GM23338 (cell line): ENCODE measurements around the gene MARK2. TPM values are rescaled to one million over a fixed set of nuclear protein-coding genes. Genes with fewer than 3 reads are reported as not detected.

Source experiments
- ATAC-seq: fragments of 200-7000 bp; cut with Tn5 transposase; 3 replicates; pipeline ENCODE4 v1.9.1; 2020
- DNase-seq: peaks from one replicate; pipeline ENCODE4 v3.0.0-alpha.2; 2015; ENCODE audit warnings: low spot score
- H2AFZ ChIP-seq: fragments of 200-600 bp; sonication (generic); 2 replicates; pipeline ENCODE4 v1.8.0; 2016; ENCODE audit warnings: antibody characterized with exemption, mild to moderate bottlenecking, moderate library complexity
- H3F3A ChIP-seq: fragments of 200-600 bp; sonication (generic); replicated peaks from 2 replicates; pipeline ENCODE4 v1.8.0; 2017; ENCODE audit warnings: antibody characterized with exemption, mixed run types, low read depth
- H3K27ac ChIP-seq: fragments of 200-600 bp; sonication (generic); 2 replicates; pipeline ENCODE4 v1.6.1; 2016; ENCODE audit warnings: low read depth
- H3K27me3 ChIP-seq: fragments of 200-600 bp; sonication (generic); 2 replicates; pipeline ENCODE4 v1.8.0; 2016; ENCODE audit warnings: mild to moderate bottlenecking, mixed run types, moderate library complexity; ENCODE audit not compliant: insufficient read depth
- H3K36me3 ChIP-seq: fragments of 200-600 bp; sonication (generic); 2 replicates; pipeline ENCODE4 v1.8.0; 2016; ENCODE audit warnings: mild to moderate bottlenecking; ENCODE audit not compliant: insufficient read depth
- H3K4me1 ChIP-seq: fragments of 200-600 bp; sonication (generic); 2 replicates; pipeline ENCODE4 v1.8.0; 2016; ENCODE audit warnings: mild to moderate bottlenecking, moderate library complexity; ENCODE audit not compliant: insufficient read depth
- H3K4me2 ChIP-seq: fragments of 200-600 bp; sonication (generic); 2 replicates; pipeline ENCODE4 v1.7.1; 2017; ENCODE audit warnings: mixed run types
- H3K4me3 ChIP-seq: fragments of 200-600 bp; sonication (generic); 2 replicates; pipeline ENCODE4 v1.6.1; 2016; ENCODE audit warnings: mixed run types
- H3K79me2 ChIP-seq: fragments of 200-600 bp; sonication (generic); replicated peaks from 2 replicates; pipeline ENCODE4 v1.8.0; 2017; ENCODE audit warnings: mild to moderate bottlenecking; ENCODE audit not compliant: insufficient read depth
- H3K9me2 ChIP-seq: fragments of 200-600 bp; sonication (generic); 2 replicates; pipeline ENCODE4 v1.8.0; 2017; ENCODE audit not compliant: insufficient read depth
- H4K20me1 ChIP-seq: fragments of 200-600 bp; sonication (generic); replicated peaks from 2 replicates; pipeline ENCODE4 v1.8.0; 2017; ENCODE audit warnings: mild to moderate bottlenecking; ENCODE audit not compliant: insufficient read depth
- H3K27ac Mint-ChIP-seq: 2 replicates; pipeline ENCODE4 v1.8.0; 2020; ENCODE audit warnings: inconsistent platforms, mild to moderate bottlenecking, moderate library complexity, mixed read lengths
- H3K27me3 Mint-ChIP-seq: 3 replicates; pipeline ENCODE4 v1.8.0; 2022; ENCODE audit warnings: low read depth, mild to moderate bottlenecking, moderate library complexity, mixed read lengths, inconsistent platforms; ENCODE audit not compliant: insufficient read depth, poor library complexity
- H3K36me3 Mint-ChIP-seq: 3 replicates; pipeline ENCODE4 v1.8.0; 2021; ENCODE audit warnings: low read depth, mild to moderate bottlenecking, inconsistent platforms, moderate library complexity, mixed read lengths
- H3K4me1 Mint-ChIP-seq: 3 replicates; pipeline ENCODE4 v1.8.0; 2020; ENCODE audit warnings: mild to moderate bottlenecking, inconsistent platforms, mixed read lengths
- H3K4me3 Mint-ChIP-seq: 3 replicates; pipeline ENCODE4 v1.8.0; 2021; ENCODE audit warnings: moderate library complexity, mild to moderate bottlenecking, inconsistent platforms, mixed read lengths
- H3K9me3 Mint-ChIP-seq: 3 replicates; pipeline ENCODE4 v1.8.0; 2020; ENCODE audit warnings: moderate library complexity, mild to moderate bottlenecking, inconsistent platforms, mixed read lengths
- CREB1 ChIP-seq: fragments of 250-450 bp; sonication (Bioruptor Pico); IDR thresholded peaks from 2 replicates; pipeline ENCODE4 v1.5.0; 2020; ENCODE audit warnings: low read depth, mild to moderate bottlenecking, moderate library complexity
- EZH2phosphoT487 ChIP-seq: fragments of 200-600 bp; sonication (generic); IDR thresholded peaks from one replicate; pipeline ENCODE4 v1.8.1; 2018; ENCODE audit warnings: antibody characterized with exemption; ENCODE audit not compliant: unreplicated experiment
- STAT1 ChIP-seq: IDR thresholded peaks from one replicate; pipeline ENCODE4 v1.6.1; 2016; ENCODE audit warnings: antibody characterized with exemption; ENCODE audit not compliant: unreplicated experiment
- ZNF114 ChIP-seq: fragments of 250-450 bp; sonication (Bioruptor Pico); IDR thresholded peaks from 2 replicates; pipeline ENCODE4 v1.5.0; 2020; ENCODE audit warnings: mild to moderate bottlenecking, moderate library complexity
- polyA plus RNA-seq: library from polyadenylated mRNA; unstranded; fragments of >200 nt; fragmentation: Nextera tagmentation; extraction: Ambion mirVana; gene quantifications from 2 replicates; pipeline ENCODE4 v1.2.1, GENCODE V29; 2016
- total RNA-seq: library from RNA; depleted of rRNA; stranded (reverse); fragments of >200 nt; shearing (Covaris generic); gene quantifications from 2 replicates; pipeline ENCODE4 v1.2.3, GENCODE V29; 2014
- TF ChIP-seq, protein P1 (sequence below): IDR thresholded peaks from 2 replicates; pipeline ENCODE4 v1.6.1; 2016; ENCODE audit warnings: antibody characterized with exemption
- TF ChIP-seq, protein P2 (sequence below): IDR thresholded peaks from one replicate; pipeline ENCODE4 v1.6.1; 2018; ENCODE audit warnings: antibody characterized with exemption; ENCODE audit not compliant: unreplicated experiment

The MARK2 gene
- total and polyA plus RNA-seq, 2 experiments from 2014 or later = 18.7 to 42.6 TPM

DNA sequence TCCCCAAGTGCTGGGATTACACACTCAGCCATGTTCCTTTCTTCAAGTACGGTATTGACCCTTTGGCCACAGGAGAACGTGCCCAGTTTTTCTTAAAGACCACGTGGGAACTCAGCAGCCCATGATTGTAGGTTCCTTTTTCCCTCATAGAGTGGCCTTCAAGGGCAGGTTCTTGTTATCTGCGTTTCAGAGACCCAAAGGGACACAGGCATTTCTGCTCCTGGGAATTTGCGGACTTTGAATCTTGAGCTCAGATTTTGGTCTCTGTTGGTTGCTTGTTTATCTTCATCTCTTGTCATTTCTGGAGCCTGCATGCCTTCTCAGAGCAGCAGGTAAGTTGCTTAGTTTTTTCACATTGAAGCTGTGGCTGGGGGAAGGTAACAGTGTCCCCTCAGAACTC lies 12.0 kb downstream of the MARK2 start:
- no peaks in the 10 kb centered on the region for H3K27me3 ChIP-seq
- H3K4me3 ChIP-seq = no peak overlapping the region
- H3K27me3 Mint-ChIP-seq = peaks cover 5% of the 10 kb centered on the region
- H3K9me3 Mint-ChIP-seq = peaks cover 4% of the 10 kb centered on the region; the same call in 1 of the 3 replicates
- peaks cover 4% of the 10 kb centered on the region; the same call in 1 of the 2 replicates for H3F3A ChIP-seq
- H3K4me1 Mint-ChIP-seq = peaks cover 32% of the 10 kb centered on the region
- TF ChIP-seq CREB1 (CRISPR knock-in tag) (no peak), STAT1 (no peak)
- TF ChIP-seq, protein P1, sequence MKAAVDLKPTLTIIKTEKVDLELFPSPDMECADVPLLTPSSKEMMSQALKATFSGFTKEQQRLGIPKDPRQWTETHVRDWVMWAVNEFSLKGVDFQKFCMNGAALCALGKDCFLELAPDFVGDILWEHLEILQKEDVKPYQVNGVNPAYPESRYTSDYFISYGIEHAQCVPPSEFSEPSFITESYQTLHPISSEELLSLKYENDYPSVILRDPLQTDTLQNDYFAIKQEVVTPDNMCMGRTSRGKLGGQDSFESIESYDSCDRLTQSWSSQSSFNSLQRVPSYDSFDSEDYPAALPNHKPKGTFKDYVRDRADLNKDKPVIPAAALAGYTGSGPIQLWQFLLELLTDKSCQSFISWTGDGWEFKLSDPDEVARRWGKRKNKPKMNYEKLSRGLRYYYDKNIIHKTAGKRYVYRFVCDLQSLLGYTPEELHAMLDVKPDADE = no peak
- TF ChIP-seq, protein P2, sequence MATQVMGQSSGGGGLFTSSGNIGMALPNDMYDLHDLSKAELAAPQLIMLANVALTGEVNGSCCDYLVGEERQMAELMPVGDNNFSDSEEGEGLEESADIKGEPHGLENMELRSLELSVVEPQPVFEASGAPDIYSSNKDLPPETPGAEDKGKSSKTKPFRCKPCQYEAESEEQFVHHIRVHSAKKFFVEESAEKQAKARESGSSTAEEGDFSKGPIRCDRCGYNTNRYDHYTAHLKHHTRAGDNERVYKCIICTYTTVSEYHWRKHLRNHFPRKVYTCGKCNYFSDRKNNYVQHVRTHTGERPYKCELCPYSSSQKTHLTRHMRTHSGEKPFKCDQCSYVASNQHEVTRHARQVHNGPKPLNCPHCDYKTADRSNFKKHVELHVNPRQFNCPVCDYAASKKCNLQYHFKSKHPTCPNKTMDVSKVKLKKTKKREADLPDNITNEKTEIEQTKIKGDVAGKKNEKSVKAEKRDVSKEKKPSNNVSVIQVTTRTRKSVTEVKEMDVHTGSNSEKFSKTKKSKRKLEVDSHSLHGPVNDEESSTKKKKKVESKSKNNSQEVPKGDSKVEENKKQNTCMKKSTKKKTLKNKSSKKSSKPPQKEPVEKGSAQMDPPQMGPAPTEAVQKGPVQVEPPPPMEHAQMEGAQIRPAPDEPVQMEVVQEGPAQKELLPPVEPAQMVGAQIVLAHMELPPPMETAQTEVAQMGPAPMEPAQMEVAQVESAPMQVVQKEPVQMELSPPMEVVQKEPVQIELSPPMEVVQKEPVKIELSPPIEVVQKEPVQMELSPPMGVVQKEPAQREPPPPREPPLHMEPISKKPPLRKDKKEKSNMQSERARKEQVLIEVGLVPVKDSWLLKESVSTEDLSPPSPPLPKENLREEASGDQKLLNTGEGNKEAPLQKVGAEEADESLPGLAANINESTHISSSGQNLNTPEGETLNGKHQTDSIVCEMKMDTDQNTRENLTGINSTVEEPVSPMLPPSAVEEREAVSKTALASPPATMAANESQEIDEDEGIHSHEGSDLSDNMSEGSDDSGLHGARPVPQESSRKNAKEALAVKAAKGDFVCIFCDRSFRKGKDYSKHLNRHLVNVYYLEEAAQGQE = no peak
- H2AFZ ChIP-seq = no peak overlapping the region
- peak overlapping the region; percentile 63; the same call in 1 of the 2 replicates for H3K27ac ChIP-seq
- H3K36me3 Mint-ChIP-seq = peaks cover 30% of the 10 kb centered on the region
- ATAC-seq (no peak), DNase-seq (no peak)
- H3K79me2 ChIP-seq = peaks cover 99% of the 10 kb centered on the region
- H3K4me1 ChIP-seq = peaks cover 18% of the 10 kb centered on the region
- no peak overlapping the region for H3K4me2 ChIP-seq
- H3K9me2 ChIP-seq = no peaks in the 10 kb centered on the region
- peaks cover 54% of the 10 kb centered on the region for H4K20me1 ChIP-seq
- peaks cover 4% of the 10 kb centered on the region; the same call in 1 of the 2 replicates for H3K36me3 ChIP-seq
- no peak overlapping the region for H3K4me3 Mint-ChIP-seq
- no peak overlapping the region for H3K27ac Mint-ChIP-seq

DNA sequence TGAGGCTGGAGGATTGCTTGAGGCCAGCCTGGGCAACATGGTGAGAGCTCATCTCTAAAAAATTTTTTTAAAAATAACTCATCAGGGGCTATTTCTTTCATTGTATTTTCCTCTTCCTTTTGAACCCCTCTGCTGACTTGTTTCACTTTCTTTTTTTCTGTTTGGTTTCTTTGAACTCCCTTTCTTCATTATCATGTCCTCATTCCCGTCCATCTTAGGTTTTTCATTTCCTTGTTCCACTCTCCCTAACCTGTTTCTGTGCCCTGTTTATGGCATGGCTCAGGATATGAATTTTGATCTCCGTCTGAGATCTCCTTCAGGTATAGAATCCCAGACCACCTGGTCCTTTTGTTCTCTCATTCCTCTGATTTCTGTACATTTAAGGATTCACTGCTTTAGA lies 12.5 kb downstream of the MARK2 start:
- Histone ChIP-seq H3K9me2 (no peaks in the 10 kb centered on the region), H4K20me1 (peaks cover 54% of the 10 kb centered on the region)
- peaks cover 30% of the 10 kb centered on the region for H3K36me3 Mint-ChIP-seq

More for the DNA sequence above, 12.5 kb downstream of the MARK2 start:
- peaks cover 99% of the 10 kb centered on the region for H3K79me2 ChIP-seq
- Mint-ChIP-seq H3K27ac (no peak overlapping the region), H3K27me3 (peaks cover 5% of the 10 kb centered on the region), H3K4me3 (no peak overlapping the region; the same call in 2 of the 3 replicates), H3K9me3 (peaks cover 4% of the 10 kb centered on the region; the same call in 1 of the 3 replicates), H3K4me1 (peaks cover 30% of the 10 kb centered on the region)
- H3F3A ChIP-seq = peaks cover 4% of the 10 kb centered on the region; the same call in 1 of the 2 replicates
- TF ChIP-seq EZH2phosphoT487 (no peak), ZNF114 (CRISPR knock-in tag) (no peak)
- TF ChIP-seq, protein P1 = no peak
- no peak overlapping the region for H3K4me3 ChIP-seq
- H3K36me3 ChIP-seq = peaks cover 4% of the 10 kb centered on the region; the same call in 1 of the 2 replicates
- no peak overlapping the region for H2AFZ ChIP-seq
- no peaks in the 10 kb centered on the region for H3K27me3 ChIP-seq
- H3K4me1 ChIP-seq = peaks cover 18% of the 10 kb centered on the region
- no peak overlapping the region for H3K4me2 ChIP-seq
- H3K27ac ChIP-seq = 0 out of 2 replicates have a peak overlapping the region, but pooled peaks have one; percentile 63
- no peak for DNase-seq
- ATAC-seq = no peak
